Right ventricle myocardium inferior (tissue), 1 donor: ENCODE data around the gene MELTF. TPM values are rescaled to one million over a fixed set of nuclear protein-coding genes. Genes with fewer than 3 reads are reported as not detected.

Experiments
- ATAC-seq: fragments of 200-7000 bp; cut with Tn5 transposase; one replicate; pipeline ENCODE4 v1.9.1; 2020; ENCODE audit warnings: mild to moderate bottlenecking, moderate library complexity
- DNase-seq: peaks from one replicate; pipeline ENCODE4 v3.0.0; 2021; ENCODE audit errors: missing footprints
- intact Hi-C: fragments of 100-400 bp; cut with DNase I; formaldehyde crosslinking; loops from one replicate; pipeline ENCODE4 v1.11.0; 2022
- total RNA-seq: library from RNA; stranded (reverse); fragmentation: NEBNext Ultra II Directional; extraction: Animal tissue kit (Norgen Biotek cat#: 25700); gene quantifications from one replicate; pipeline ENCODE4 v1.2.1, GENCODE V29; 2021
- donor health status: DM: no; HTN: yes; CAD: no; lungs with severe emphysema.

The MELTF gene
- total RNA-seq, 1 donor from 2014 or later = 4.0 TPM

DNA sequence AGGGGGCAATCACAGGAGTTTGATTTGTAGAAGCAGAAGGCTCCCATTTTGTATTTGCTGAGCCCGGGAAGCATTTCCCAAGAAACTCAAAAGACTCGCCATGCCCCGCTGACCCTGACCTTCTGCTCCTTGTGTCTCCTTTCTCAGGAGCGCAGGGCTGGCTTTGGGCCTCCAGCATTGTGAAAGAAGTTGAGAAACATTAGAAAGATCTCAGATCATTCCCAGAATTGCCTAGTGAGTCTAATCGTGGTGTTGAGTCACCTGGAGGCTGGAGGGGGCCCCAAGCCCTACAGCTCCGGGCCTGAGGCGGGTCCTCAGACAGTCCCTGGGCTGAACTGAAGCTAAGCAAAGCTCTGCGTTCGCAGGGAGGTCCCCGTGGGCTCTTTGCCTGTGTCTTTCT lies 50.1 kb downstream of the MELTF start:
- DNase-seq (no peak), ATAC-seq (no peak)
- intact Hi-C loops = loop anchor here (2.0 kb wide), 1 partner anchor 207 kb away; no protein-coding TSS in a partner anchor

- no peak for DNase-seq
- intact Hi-C loops = no loop called here
- ATAC-seq = no peak
Observed at GRCh38 chr3:196976941-196977340, 52.7 kb downstream of the MELTF start.

GRCh38 chr3:196975349-196975748 lies 54.3 kb downstream of the MELTF start:
- ATAC-seq (no peak), DNase-seq (no peak)
- intact Hi-C loops = no loop called here

DNA sequence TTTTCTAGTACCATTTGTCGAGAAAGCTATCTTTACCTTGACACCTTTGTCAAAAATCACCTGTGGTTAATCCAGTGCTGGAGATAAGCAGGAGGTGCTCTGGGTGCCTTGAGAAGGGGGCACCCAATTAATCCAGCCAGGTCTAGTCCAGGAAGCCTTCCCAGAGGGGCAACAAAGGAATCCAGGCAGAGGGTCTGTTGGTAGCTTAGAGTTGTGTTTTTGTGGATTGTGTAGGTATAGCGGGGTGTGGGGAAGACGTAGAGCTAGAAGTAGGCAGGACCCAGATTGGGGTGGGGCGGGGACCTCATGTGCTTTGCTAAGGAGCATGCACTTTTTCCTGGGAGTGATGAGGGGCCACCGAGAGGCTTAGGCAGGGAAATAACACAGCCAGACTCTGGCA lies 55.0 kb downstream of the MELTF start:
- ATAC-seq (no peak), DNase-seq (no peak)
- intact Hi-C loops = no loop called here

- no peak for DNase-seq
- intact Hi-C loops = loop anchor here (2.0 kb wide), 1 partner anchor 132 kb away; no protein-coding TSS in a partner anchor
- no peak for ATAC-seq
Observed at GRCh38 chr3:196971094-196971698, 58.4 kb downstream of the MELTF start.

GRCh38 chr3:196970547-196971093 lies 59.0 kb downstream of the MELTF start:
- intact Hi-C loops = loop anchor here (2.0 kb wide), 1 partner anchor 132 kb away; no protein-coding TSS in a partner anchor
- no peak for DNase-seq
- no peak for ATAC-seq

GRCh38 chr3:196969660-196970546 lies 59.7 kb downstream of the MELTF start:
- DNase-seq = peak; percentile 88
- intact Hi-C loops = loop anchor here (2.0 kb wide), 1 partner anchor 131 kb away; no protein-coding TSS in a partner anchor
- ATAC-seq = peak; percentile 88

GRCh38 chr3:196969134-196969659 lies 60.4 kb downstream of the MELTF start:
- no peak for DNase-seq
- intact Hi-C loops = no loop called here
- ATAC-seq = no peak

DNA sequence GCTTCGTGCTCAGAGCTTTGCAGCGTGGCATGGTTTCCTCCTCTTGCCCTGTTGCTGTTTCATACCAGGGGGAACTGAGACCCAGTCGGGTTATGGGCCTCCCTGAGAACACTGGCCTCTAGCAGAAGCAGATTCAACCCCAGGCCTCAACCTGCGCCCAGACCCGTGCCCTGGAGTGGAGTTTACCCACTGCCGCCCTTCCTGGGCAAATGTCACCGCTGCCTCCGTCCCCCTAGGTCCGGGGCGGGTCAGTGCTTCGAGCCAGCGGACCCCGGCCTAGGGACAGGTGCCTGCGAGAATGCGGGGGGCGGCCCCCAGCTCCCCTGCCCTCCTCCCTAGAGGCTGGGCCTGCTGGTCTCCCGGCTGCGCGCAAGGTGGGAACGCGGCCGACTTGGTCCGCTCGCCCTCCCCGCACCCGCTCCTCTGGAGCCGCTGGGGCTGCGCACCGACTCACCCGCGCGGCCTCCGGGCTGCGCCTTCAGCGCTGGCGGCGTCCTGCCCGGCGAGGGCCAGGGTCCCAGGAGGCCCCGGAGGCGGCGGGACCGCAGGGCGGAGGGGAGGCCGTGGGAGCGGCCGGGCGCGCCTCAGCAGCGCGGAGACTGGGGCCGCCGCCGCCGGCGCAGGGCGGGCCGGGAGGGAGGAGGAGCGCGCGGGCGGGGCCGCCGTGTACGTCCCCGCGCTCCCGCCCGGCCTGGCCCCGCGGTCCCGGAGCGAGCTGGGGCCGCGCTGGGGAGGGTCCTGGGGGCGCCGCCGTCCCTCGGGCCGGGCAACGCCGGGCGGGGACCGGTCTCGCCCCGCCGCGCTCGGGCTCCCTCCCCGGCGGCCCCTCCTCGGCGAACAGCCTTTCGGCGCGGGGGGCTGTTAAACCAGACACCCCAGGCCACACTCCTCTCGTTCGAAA lies 61.1 kb downstream of the MELTF start, which contains the start of gene PIGZ:
TSS of gene PIGZ (minus strand) at position 601 of the 901 bp plus-strand sequence. CDS start 16,802 bp downstream, outside the sequence.
- DNase-seq = no peak
- ATAC-seq = peak; percentile 86
- intact Hi-C loops = no loop called here

DNA sequence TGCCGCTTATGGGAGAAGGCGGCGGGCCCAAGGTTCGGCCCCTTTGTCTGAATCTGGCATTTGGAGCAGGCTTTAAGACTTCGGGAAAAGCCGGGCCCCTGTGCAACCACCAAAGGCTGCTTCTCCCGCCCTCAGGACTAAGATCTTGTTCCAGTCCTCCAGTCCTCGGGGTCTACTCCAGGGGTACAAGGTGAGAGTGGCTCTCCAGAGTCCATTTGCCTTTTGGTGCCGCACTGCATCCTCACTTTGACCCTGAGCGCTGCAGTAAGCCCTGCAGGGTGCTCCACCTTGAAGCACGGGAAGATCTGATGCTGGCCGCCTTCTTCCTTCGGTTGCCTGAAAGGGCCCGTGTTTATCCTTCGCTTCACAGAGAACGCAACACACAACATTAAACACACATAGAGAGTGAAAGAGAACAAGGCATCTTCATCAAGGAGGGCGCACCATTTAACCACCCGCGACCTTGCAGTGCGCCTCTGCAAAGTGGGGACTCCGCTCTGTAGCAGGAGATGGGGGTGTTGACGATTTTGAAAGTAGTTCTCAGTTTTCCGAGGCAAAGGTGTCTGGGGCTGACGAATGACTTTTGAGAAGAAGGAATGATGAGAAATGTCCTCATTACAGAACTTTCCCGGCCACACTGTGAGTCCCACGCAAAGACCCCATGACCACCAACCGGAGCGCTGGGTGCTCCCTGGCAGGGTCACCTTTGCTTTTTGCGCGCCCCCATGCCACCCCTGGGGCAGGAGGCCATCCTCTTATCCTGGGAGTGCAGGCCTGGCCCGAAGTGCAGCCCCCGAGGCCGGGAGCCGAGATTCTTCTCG lies 62.0 kb downstream of the MELTF start:
- ATAC-seq = no peak
- no peak for DNase-seq
- intact Hi-C loops = no loop called here

DNA sequence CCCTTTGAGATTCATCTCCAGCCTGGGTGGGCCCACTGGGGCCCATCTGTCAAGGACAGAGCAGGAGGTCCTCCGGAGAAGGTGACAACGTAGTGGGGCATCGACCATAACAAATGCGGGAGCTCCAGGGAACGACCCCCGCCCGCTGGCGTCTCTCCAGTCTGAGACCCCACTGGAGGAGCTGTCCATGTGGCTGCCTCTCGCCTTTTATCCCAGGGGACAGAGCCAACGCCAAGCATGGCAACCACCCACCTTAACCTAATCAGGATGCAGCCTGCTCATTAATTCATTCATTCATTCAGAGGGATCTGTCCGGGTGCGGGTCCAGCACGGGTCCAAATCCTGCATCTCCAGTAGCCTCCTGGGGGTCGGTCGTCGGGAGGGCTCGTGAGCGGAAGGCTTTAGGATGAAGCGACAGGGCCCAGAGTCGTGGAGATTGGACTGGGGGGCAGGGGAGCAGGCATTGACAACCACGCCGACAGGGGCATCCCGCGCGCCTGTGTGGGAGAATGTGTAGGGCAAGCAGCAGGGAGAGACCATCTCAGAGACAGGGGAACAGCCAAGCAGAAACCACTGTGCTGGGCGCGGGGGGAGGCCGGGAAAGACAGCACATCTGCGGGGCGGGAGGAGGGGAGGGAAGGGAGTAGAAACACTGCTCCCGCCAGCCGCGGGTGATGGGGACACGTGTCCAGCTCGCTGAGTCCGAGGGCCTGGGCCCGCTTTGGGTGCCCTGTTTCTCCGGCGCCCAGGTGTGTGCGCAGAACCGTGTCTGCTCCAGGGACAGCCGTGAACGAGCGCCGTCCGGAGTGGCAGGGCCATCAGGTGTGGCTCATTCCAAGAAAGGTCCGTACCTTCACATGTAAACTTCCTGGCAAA lies 62.9 kb downstream of the MELTF start:
- no peak for DNase-seq
- intact Hi-C loops = no loop called here
- ATAC-seq = no peak

- no peak for DNase-seq
- intact Hi-C loops = no loop called here
- ATAC-seq = no peak
Observed at GRCh38 chr3:196965804-196966173, 63.8 kb downstream of the MELTF start.

- no peak for ATAC-seq
- DNase-seq = no peak
- intact Hi-C loops = no loop called here
Observed at GRCh38 chr3:196965112-196965803, 64.4 kb downstream of the MELTF start.

DNA sequence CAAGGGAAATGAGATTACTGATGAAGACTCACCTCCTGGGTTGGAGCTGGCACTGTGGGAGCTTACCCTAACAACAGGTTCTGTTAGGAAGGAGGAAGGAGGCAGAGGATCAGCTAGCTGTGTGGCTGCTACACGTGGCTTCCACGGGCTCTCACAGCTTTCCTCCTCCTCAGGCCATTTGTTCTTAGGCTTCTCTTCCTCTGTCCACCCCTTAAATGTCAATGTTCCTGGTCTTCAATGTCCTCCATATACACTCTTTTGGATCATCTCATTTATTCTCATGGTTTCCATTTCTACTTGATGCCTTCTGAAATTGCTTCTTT lies 66.0 kb downstream of the MELTF start:
- DNase-seq (no peak), ATAC-seq (no peak)
- intact Hi-C loops = no loop called here

GRCh38 chr3:196962930-196963630 lies 66.5 kb downstream of the MELTF start:
- DNase-seq (no peak), ATAC-seq (no peak)
- intact Hi-C loops = no loop called here
